Left renal cortex interstitium (tissue), 4 donors: Measurements from ENCODE around the gene SLC39A1. TPM values are rescaled to one million over a fixed set of nuclear protein-coding genes. Genes with fewer than 3 reads are reported as not detected.

Source experiments
- DNase-seq, 4 donors: peaks; one replicate each; pipeline ENCODE4 v3.0.0-alpha.2; 2013; ENCODE audit warnings: low read depth in 4 of 4, low spot score in 2 of 4, missing footprints in 1 of 4
- polyA plus RNA-seq, 4 donors: library from polyadenylated mRNA; unstranded; fragments of 120-200 nt; gene quantifications; one replicate each; pipeline ENCODE4 v1.2.1, GENCODE V29; 2013; ENCODE audit not compliant: insufficient read length in 4 of 4

The SLC39A1 gene
- polyA plus RNA-seq, 4 donors = 78.0 to 88.9 (median 86.7) TPM

DNA sequence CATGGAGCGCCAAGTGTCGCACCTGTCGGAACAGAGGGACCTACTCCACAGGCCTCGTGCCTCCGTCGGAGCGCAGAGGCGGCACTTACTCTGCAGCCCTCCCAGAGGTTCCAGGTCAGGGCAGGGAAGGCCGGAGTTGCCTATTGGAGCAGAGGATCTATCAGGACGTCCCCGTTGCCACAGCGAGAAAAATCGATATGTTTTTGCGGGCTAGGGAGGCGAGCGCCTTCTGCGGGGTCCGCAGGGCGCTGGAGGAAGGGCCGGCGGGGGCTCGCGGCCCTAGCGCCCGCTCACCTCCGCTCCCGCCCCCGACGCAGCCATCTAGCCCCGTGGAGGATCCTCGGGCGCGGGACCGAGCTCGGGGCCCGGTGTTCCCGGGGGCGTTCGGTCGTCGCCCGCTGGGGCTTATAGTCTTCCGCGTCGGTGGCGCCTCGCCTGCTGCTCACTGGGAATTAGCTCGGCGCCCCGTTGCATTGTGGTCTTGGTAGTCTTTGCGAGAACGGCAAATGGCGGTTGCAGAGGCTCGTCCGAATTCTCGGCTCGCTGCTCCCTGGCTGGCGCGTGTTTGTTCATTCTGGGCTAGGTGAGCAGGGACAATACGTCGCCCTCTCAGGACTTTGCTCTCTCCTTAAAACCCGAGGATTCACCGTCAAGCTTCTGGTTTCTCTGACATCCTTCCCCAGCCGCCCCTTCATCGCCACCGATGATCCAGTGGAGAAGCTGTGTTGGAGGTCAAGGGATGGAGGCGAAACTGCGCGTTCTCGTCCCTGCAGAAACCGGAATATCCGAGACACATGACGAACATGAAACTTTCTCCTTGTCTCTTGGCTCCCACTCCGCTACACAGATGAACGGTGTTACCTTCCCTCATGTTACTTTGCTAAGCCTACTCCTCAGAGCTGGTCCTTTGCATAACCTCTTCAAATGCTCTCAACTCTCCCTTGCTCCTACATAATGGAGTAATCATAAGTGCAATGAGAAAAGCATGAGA lies 14.2 kb upstream of the SLC39A1 start, which contains the start of gene JTB:
Gene JTB (minus strand): TSS at position 425 of the 991 bp plus-strand sequence. CDS start 422 bp downstream, at position 3.
- DNase-seq = peak in 1 of 4 donors; percentile 84

DNA sequence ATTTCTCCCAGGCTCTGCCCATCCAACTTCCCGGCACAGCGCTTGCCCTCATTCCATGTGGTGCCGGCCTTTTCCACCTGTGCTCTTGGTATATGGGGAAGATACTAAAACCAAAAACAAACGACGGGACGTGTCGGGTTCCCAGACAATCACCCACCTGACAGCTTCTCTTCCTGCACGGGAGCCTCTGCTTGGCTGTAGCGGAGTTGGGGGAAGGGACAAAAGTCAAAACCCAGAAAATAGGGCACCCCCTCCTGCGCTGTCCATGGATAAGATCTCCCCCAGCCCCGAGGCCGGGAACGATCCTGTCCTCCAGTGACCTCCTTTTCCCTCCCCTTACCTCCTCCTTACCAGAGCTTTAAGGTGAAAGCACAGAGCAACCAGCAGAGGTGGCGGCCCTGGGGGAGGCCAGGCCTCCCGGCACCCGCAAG lies 13.5 kb upstream of the SLC39A1 start:
- no peak for DNase-seq

DNA sequence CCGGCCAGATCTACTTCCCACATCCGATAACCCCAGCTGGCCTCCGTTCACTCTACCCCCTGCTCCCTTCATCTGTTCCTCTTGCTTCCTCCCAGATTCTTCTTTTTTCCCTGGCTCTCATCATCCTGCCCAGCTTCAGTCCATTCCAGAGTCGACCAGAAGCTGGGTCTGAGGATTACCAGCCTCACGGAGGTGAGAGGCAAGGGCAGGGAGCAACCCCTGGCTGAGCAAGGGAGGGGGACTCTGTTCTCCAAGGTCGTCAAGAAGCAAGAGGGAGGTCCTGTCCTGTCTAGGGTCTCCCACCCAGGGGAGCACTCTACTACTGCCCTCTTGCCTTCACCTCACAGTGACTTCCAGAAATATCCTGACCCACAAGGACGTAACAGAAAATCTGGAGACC lies 10.2 kb upstream of the SLC39A1 start:
- DNase-seq = no peak

DNA sequence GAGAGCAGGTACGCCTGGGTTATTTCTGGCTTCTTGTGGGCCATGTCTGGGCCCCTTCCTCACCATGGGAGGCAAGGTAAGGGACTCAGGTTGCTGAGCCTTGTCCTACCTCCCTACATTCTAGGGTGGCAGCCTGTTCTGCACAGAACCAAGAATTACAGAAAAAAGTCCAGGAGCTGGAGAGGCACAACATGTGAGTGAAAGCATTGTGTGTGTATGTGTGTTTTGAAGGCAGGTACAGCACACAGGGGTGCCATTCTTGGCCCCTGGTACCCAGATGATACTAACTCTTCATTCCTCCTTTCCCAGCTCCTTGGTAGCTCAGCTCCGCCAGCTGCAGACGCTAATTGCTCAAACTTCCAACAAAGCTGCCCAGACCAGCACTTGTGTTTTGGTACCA lies 9.7 kb upstream of the SLC39A1 start:
- DNase-seq = no peak

DNA sequence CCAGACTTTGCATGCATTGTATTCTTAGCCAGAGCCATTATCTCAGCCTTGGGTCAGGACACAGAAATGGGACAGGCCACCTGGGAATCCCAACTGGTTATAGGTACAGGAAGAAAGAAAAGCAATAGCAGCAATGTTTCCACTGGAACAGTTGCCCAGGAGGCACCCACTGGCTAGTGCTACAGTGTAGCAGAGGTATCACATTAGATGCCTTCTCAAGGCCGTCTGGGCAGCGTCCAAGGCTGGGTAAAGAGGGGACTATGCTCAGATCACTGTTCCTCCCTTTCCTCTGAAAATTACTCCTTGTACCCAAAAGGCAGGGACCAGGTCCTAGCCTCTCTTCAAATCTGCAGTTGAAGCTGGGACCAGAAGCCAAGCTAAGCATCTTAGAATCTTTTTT lies 7.0 kb upstream of the SLC39A1 start:
- DNase-seq = no peak

DNA sequence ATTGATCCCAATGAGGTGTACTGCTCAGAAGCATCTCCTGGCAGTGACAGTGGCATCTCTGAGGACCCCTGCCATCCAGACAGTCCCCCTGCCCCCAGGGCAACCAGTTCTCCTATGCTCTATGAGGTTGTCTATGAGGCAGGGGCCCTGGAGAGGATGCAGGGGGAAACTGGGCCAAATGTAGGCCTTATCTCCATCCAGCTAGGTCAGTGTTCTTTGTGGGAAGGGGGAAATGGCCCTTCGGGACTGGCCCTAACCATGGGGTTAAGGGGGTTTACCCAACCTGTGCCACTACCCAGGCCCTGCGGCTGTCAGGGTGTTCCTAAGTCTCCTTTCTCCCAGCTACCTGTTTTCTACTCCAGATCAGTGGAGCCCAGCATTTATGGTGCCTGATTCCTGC lies 5.6 kb upstream of the SLC39A1 start:
- no peak for DNase-seq

DNA sequence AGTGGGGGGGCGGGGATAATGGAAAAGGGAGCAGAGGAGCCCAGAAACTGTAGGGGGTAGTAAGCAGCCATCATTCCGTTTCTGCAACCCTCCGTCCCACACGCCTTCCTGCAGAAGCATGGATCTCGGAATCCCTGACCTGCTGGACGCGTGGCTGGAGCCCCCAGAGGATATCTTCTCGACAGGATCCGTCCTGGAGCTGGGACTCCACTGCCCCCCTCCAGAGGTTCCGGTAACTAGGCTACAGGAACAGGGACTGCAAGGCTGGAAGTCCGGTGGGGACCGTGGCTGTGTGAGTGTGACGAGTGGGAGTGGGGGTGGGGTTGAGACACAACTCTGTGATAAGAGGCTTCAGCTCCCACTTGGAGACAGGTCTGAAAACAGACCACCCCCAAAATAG lies 5.1 kb upstream of the SLC39A1 start:
- DNase-seq = peak in 1 of 4 donors; percentile 16

DNA sequence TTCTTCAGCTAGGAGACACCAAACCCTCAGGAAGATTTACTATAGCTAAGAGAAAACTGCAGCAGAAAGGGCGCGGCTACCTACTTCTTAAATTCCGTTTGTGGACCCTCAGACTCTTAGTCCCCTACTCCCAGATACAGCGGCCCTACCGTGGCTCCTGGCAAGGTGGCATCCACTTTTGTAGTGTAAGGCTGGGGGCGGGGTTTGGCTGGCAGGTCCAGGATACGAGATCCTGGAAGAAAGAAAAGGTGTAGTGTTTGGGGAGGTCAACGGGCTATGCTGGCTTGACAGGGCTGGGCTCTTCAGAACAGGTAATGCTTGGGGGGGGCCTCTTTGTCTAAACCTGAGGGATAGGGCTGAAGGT lies 4.6 kb upstream of the SLC39A1 start:
- DNase-seq = no peak

DNA sequence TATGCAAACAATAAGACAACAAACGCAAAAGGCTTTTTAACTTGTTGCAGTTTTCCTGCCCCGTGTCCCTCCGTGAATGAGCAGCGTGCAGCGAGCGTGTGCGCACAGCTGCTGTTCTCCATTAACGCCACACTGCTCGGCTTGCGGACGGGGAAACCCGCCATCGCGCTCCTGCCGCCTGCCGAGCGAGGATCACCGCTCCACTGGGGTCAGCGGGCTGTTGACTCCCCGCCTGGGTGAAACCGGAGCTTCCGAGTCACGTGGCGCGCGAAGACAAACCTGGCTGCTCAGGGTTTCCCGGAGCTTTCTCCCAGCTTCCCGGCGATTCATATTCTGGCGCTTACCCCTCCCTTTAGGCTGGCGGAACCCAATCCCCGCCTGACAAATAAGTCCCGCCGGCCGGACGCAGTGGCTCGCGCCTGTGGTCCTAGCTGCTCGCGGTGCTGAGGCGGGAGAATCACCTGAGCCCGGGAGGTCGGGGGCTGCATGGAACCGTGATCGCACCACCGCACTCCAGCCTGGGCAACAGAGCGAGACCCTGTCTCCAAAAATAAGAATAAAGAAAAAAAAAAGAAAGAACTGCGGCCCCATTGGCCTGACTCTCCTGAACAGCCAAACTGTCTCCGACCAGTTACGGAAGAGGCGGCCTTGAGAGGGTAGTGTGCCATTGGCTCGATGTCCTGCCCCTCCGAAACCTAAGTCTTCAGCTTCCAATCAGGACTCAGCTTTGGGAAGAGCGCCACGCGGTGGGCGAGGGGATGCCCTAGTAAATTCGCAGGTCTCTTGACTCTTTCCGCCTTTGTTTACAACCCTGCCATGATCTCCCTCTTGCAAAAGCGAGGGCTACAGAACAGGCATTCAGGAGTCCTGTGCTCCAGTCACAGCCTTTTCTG lies 4.0 kb upstream of the SLC39A1 start, which contains the start of gene CREB3L4:
Gene CREB3L4 (plus strand): TSS at position 796 of the 893 bp plus-strand sequence. CDS start 624 bp downstream, outside the sequence.
- peak; percentile 89 to 97 (median 92) for DNase-seq

DNA sequence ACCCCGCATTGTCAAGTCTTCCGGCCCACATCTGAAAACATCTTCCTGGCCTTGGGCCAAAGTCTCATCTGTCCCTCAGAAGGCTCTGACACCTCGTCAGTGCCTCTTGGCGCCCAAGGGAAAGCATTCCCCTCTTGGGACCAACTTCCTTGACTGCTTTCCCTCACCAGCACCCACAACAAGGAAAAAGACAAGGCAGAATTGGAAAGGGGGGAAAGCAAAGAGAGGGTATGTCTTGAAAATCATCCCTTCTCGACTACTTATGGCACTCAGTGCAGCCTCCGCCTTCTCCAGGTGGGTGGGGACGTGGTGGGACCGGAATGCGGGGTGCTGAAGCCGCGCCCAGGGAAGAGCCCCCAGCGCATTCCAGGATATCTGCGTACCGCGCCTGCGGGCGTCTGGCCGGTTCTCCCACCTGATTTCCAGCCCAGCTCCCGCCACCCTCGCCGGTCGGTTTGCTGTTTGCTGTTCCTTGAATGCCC lies 554 bp upstream of the SLC39A1 start:
- no peak for DNase-seq

DNA sequence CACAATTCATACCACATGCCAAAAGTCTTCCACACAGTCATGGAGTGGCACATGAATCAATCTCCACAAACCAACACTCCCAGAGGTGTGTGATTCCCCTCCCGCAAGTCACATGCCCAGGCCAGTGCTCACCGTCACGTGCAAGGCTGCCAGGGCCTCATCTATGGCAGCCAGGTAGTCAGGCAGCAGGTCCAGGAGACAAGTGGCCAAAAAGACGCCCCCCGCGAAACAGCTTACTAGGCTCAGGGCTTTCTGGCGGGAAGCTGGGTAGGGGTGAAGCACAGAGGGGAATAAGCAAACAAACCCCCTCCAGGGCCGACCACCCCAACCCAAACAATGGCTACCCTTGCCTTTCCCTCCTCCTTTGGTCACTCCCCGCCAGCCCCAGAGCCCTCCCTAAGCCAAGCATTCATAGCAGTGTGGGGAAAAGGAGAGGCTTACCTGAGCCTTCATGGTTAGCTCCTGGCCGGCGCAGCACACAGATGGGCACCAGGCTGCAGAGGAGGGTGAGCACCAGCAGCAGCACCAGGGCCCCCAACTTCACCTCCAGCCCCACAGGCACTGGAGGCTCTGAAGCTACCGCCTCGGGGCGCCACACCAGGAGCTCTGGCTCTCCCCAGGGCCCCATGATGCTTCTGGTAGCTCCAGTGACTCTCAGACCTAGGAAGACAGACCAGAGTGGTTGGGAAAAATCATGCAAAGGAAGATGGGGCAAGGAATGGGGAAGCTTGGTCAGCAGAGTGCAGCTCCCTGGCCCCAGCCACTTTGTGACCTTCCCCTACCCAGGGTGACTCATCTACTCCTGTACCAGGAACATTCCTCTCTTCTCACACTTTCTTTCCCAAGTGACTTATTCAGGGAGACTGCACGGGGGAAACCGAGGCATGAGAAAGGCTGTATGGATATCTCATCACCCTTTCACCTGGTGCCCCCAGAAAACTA lies 978 bp downstream of the SLC39A1 start:
- no peak for DNase-seq

DNA sequence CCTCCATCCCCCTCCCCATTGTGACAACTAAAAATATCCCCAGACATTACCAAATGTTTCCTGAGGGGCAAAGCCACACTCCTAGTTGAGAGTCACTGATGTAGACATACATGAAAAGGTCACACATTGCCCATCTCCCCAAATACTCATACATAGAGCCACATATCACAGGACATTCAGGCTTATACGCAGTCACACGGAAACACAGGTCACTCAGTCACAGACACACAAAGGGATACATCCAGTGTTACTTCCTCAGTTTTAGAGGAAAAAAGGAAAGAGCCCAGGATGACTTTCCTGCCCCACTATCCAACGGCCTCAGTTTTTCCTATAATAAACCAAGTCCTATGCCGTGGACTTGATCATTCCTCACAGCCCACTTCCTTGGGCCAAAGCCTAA lies 1.9 kb downstream of the SLC39A1 start:
- DNase-seq = no peak

DNA sequence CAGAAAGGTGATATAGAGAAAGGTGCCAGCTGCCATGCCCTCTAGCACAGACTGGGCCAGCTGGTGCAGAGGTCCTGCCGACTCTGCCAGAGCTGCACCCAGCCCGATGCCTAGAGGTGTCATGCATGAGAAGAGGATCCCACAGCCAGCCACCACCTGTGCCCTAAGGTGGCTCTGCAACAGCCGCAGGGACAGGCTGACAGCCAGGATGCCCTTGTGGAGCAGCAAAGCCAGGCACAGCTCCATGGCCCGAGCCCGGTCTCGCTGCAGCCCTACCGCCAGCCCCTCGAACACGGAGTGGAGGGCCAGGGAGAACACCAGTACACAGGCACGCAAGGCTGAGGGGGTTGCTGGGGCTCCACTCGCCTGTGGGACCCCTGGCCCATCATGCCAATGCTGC lies 3.1 kb downstream of the SLC39A1 start:
- DNase-seq = no peak

DNA sequence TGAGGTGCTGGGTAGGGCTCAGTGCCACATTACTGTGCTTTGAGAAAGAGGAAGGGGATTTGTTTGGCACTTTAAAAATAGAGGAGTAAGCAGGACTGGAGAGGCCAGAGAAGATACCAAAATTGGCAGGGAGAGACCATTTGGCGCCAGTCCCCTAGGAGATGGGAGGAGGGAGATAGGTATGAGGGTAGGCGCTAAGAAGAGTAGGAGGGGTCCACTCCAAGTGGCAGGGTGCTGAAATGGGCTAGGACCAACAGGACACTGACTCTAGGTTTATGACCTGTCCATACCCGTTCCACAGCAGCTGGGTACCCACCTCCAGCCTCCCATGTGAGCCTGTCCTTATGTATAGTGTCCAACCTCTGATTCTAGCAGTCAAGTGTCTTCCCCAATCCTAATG lies 3.9 kb downstream of the SLC39A1 start:
- no peak for DNase-seq

DNA sequence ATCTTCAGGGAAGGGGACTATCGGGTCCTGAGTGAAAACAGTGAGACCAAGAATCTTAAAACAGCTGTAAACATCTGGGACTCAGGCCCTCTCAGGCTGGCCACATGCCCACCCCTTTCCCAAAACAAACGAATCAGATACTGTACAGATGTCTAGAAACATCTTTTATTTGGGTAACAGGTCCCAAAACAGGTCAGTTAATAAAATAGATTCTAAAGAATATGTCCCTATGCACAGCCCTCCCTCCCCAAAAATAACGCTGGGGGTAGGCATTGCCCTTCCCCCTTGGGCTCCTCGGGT lies 4.4 kb downstream of the SLC39A1 start:
- DNase-seq = no peak

DNA sequence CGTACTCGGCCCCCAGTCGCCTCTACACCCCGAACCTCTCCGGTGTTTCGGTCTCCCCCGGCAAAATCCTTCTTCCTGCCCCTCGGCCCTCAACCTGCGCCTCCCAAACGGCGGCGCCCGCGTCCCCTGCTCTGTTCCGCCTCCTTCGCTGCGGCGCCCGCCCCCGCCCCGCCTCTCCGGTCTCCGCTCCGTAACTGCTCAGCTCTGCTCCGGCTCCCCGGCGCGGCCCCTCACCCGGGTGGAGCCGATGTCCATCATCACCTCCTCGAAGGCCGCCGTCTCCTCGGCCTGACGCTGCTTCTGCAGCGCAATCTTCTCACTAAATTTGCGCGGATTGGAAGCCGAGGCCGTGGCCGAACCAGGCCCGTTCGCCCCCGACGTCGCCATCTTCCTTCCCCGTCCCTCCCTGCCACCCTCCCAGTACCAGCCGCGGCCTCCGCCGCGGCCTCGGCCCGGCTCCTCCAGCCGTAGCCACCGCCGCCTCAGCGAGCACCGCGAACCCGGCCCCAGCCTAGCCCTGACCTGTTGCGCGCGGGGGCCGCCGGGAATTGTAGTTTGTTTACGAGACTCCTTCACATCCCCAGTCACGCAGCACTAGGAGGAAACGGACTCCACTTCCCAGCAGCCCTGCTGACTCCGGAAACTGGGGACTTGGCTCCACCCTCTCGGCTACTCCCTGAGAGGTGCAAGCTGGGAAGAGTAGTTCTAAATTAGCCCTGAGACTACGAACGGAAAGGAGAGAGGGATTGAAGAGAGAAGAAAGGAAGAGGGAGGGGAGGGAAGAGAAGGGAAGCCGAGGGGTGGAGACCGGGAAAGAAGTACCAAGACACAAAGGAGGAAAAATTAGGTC lies 5.0 kb downstream of the SLC39A1 start, which contains the start of gene CRTC2:
Gene CRTC2 (minus strand): TSS at position 502 of the 850 bp plus-strand sequence. CDS start 115 bp downstream, at position 387.
- DNase-seq = peak in 3 of 4 donors; percentile 91 to 98 (median 96)

DNA sequence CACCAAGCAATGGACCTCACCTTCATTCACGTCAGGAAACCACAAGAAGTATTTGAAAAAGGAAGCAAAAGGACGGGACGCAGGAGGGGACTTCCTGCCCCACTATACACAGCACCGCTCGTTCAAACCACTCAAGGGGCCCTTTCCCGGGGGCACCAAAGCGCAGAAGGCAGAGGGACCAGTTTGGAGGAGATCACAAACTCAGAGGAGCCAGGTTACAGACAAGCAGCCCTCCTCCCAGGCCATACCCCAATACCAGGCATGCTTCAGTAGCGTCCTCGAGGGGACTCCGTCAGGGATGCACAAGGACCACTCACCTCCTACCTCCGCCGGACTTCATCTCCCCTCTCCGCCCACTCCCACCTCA lies 5.6 kb downstream of the SLC39A1 start:
- no peak for DNase-seq

DNA sequence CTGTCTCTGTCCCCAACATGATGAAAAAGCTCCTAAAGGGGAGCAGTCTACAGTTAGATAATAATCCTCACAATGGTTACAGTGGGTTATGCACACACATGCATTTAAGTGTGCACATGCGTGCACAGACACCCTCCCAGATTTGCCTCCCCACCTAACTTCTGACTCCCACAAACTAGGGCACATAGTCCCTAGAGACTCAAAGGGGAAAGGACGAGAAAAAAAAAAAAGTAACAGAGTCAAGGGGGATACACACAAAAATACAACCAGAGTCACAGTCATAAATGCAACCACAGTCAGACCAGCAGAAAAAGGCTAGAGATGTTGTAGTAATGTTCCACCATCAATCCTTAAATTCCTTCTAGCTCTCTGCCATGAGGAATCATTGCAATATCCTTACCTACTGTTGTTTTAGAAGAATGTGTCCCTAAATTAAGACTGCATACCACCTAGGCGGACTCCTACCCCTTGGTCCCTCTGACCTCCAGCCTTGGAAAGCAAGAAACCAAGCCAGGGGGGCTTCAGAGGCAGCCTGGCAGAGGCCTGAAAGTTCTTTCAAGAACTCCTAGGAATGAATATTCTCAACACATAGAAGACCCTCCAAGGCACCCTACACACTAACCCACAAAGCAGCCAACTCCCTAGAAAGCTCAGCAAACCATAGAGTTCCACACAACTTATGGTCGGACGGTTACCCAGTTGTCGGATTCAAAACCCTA lies 6.2 kb downstream of the SLC39A1 start:
- DNase-seq = no peak
